Measurements from ENCODE around the gene ZC3H13. TPM values are rescaled to one million over a fixed set of nuclear protein-coding genes. Genes with fewer than 3 reads are reported as not detected.

Gene ZC3H13, protein sequence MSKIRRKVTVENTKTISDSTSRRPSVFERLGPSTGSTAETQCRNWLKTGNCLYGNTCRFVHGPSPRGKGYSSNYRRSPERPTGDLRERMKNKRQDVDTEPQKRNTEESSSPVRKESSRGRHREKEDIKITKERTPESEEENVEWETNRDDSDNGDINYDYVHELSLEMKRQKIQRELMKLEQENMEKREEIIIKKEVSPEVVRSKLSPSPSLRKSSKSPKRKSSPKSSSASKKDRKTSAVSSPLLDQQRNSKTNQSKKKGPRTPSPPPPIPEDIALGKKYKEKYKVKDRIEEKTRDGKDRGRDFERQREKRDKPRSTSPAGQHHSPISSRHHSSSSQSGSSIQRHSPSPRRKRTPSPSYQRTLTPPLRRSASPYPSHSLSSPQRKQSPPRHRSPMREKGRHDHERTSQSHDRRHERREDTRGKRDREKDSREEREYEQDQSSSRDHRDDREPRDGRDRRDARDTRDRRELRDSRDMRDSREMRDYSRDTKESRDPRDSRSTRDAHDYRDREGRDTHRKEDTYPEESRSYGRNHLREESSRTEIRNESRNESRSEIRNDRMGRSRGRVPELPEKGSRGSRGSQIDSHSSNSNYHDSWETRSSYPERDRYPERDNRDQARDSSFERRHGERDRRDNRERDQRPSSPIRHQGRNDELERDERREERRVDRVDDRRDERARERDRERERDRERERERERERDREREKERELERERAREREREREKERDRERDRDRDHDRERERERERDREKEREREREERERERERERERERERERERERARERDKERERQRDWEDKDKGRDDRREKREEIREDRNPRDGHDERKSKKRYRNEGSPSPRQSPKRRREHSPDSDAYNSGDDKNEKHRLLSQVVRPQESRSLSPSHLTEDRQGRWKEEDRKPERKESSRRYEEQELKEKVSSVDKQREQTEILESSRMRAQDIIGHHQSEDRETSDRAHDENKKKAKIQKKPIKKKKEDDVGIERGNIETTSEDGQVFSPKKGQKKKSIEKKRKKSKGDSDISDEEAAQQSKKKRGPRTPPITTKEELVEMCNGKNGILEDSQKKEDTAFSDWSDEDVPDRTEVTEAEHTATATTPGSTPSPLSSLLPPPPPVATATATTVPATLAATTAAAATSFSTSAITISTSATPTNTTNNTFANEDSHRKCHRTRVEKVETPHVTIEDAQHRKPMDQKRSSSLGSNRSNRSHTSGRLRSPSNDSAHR (N-terminal part only)
- total RNA-seq (2014; rRNA removed; shearing (Covaris generic)): 23.1 and 27.4 TPM in 2 replicates

DNA sequence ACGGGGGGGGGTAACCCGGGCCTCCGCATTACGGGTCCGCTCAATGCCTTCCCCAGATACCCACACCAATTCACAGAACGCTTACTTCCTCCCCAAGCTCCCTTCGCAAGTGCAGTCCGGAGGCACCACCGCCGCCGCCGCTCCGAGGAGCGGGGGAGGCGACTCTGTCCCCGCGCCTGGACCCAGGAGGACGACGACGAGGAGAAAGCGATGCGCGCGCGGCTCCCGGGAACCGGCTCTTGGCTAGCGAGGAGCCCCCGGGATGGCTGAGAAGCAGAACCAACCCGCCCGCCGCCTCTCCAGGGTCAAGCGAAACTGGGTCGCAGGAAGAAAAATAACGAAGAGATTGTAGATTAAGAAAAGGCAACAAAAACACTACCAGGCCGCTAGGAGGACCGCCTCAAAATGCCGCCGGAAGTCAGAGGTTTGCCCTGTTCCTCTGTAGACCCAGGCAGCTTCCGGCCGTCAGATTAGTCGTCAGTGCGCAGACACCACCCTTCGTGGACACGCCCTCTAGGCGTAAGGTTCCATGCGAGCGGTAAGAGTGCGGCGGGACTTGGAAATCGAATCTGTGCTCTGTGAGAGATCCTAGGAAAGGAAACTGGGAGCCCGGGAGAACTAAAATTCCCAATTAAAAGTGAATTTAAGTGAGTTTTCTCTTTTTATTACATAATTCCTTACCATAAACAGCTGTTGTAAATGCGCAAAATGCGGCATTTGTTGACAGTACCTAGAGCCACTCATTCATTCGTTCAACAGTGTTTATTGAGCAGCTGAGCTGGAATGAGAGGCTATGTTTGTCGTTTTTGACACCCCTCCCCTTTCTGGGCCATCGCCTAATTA is at the start of gene ZC3H13:
ZC3H13 (minus strand) TSS at position 428 of the 843 bp plus-strand sequence. CDS start 7,239 bp downstream, outside the sequence.

Other genes with a start within 250 kb of the ZC3H13 start
- not detected in 2 replicates for gene SIAH3, start 201.0 kb downstream of the ZC3H13 start, total RNA-seq (2014; rRNA removed; shearing (Covaris generic))
- not detected in 2 replicates for gene CPB2, start 52.3 kb upstream of the ZC3H13 start, total RNA-seq (2014; rRNA removed; shearing (Covaris generic))
- not detected in 2 replicates for gene LCP1, start 129.4 kb upstream of the ZC3H13 start, total RNA-seq (2014; rRNA removed; shearing (Covaris generic))
- gene LRRC63, start 159.2 kb upstream of the ZC3H13 start, total RNA-seq (2014; rRNA removed; shearing (Covaris generic)): 0.08 and 0.13 TPM in 2 replicates